HepG2 (cell line): ENCODE measurements around the gene GLT1D1. TPM values are rescaled to one million over a fixed set of nuclear protein-coding genes. Genes with fewer than 3 reads are reported as not detected.

ENCODE experiments used
- ATAC-seq: fragments of 200-7000 bp; cut with Tn5 transposase; 3 replicates; pipeline ENCODE4 v1.9.1; 2020; ENCODE audit warnings: mild to moderate bottlenecking, moderate library complexity
- BruUV-seq: library from RNA; stranded (reverse); fragments of 400-500 nt; replicated peaks from 2 replicates; lab custom pipeline; 2021; lab: Mats Ljungman, UMichigan
- CTCF ChIA-PET: fragments of 300-600 bp; formaldehyde crosslinking; extraction: SDS; loops from one replicate; lab custom pipeline; 2021; ENCODE audit warnings: low total read pairs, inconsistent platforms, low intra/inter-chr PET ratio; lab: Yijun Ruan, JAX
- POLR2A ChIA-PET: fragments of 350-600 bp; sonication (Branson Sonifier 250); formaldehyde crosslinking; loops from one replicate; lab custom pipeline; 2020; ENCODE audit warnings: antibody characterized with exemption, inconsistent platforms; lab: Yijun Ruan, JAX
- DNase-seq: peaks from one replicate; pipeline ENCODE4 v3.0.0-alpha.2; 2015; ENCODE audit warnings: low spot score
- FAIRE-seq: peaks from 3 replicates; lab custom pipeline; 2011; peaks lifted over from hg19 to GRCh38; lab: Jason Lieb, UNC
- H2AFZ ChIP-seq: one replicate; pipeline ENCODE4 v1.6.1; 2011; ENCODE audit warnings: low read length, inconsistent platforms
- H3K27ac ChIP-seq: fragments of 300-600 bp; 3 replicates; pipeline ENCODE4 v1.8.0; 2011; ENCODE audit warnings: mixed run types, mild to moderate bottlenecking, mixed read lengths, low read length, inconsistent platforms; ENCODE audit not compliant: insufficient read depth; ENCODE audit errors: extremely low read length
- H3K27me3 ChIP-seq, 2 experiments: fragments of 200-600 bp in 1 of 2; 2 replicates in 1 of 2; 3 replicates in 1 of 2; pipeline versions ENCODE4 v1.6.0 to v1.8.0; 2011; ENCODE audit warnings: low read length in 2 of 2, mild to moderate bottlenecking in 2 of 2, moderate library complexity in 2 of 2, inconsistent platforms in 1 of 2; ENCODE audit not compliant: insufficient read depth in 2 of 2, control insufficient read depth in 1 of 2
- H3K36me3 ChIP-seq, 2 experiments: fragments of 200-600 bp in 1 of 2; replicated peaks in 1 of 2; 2 replicates in 1 of 2; 3 replicates in 1 of 2; pipeline versions ENCODE4 v1.5.1 to v1.8.0; 2011; ENCODE audit warnings: low read length in 2 of 2, inconsistent platforms in 1 of 2; ENCODE audit not compliant: insufficient read depth in 2 of 2, control insufficient read depth in 1 of 2
- H3K4me1 ChIP-seq: 2 replicates; pipeline ENCODE4 v1.5.1; 2012; ENCODE audit warnings: low read length, inconsistent platforms; ENCODE audit not compliant: insufficient read depth
- H3K4me2 ChIP-seq: 2 replicates; pipeline ENCODE4 v1.6.0; 2011; ENCODE audit warnings: low read depth, low read length, inconsistent platforms
- H3K4me3 ChIP-seq, 3 experiments: fragments of 200-600 bp in 1 of 3; sonication (generic), shearing (Covaris generic) in 1 of 3; replicated peaks in 1 of 3; 2 replicates each; pipeline ENCODE4 v1.5.1; 2011 to 2016; ENCODE audit warnings: low read length in 3 of 3, inconsistent platforms in 2 of 3, low read depth in 2 of 3, mild to moderate bottlenecking in 2 of 3, control low read depth in 1 of 3, mixed read lengths in 1 of 3; ENCODE audit not compliant: insufficient read depth in 1 of 3
- H3K79me2 ChIP-seq: one replicate; pipeline ENCODE4 v1.6.1; 2011; ENCODE audit warnings: low read length, inconsistent platforms; ENCODE audit not compliant: insufficient read depth
- H3K9ac ChIP-seq: 2 replicates; pipeline ENCODE4 v1.6.0; 2011; ENCODE audit warnings: mild to moderate bottlenecking, low read depth, low read length, inconsistent platforms; ENCODE audit not compliant: insufficient read depth
- H3K9me3 ChIP-seq: 2 replicates; pipeline ENCODE4 v1.5.1; 2012; ENCODE audit warnings: mild to moderate bottlenecking, low read length
- H4K20me1 ChIP-seq: 2 replicates; pipeline ENCODE4 v1.6.0; 2011; ENCODE audit warnings: inconsistent platforms, mild to moderate bottlenecking, low read length, moderate library complexity; ENCODE audit not compliant: insufficient read depth
- AFF4 ChIP-seq: sonication (generic); formaldehyde crosslinking; IDR thresholded peaks from 2 replicates; pipeline ENCODE4 v1.4.0; 2020; ENCODE audit warnings: missing genetic modification reagents
- BATF2 ChIP-seq: sonication (generic); formaldehyde crosslinking; IDR thresholded peaks from 2 replicates; pipeline ENCODE4 v1.8.0; 2022; ENCODE audit warnings: mild to moderate bottlenecking, missing genetic modification reagents, moderate library complexity
- JUNB ChIP-seq: sonication (generic); formaldehyde crosslinking; IDR thresholded peaks from 2 replicates; pipeline ENCODE4 v1.8.0; 2022; ENCODE audit warnings: missing genetic modification reagents, mild to moderate bottlenecking, borderline replicate concordance
- PHF8 ChIP-seq: sonication (generic); formaldehyde crosslinking; IDR thresholded peaks from 2 replicates; pipeline ENCODE4 v1.5.0; 2020; ENCODE audit warnings: missing genetic modification reagents
- SAFB2 ChIP-seq: sonication (generic); formaldehyde crosslinking; IDR thresholded peaks from 2 replicates; pipeline ENCODE4 v1.5.1; 2020; ENCODE audit warnings: missing genetic modification reagents, low read depth, mild to moderate bottlenecking, borderline replicate concordance
- SIN3A ChIP-seq: IDR thresholded peaks from 2 replicates; pipeline ENCODE4 v1.6.1; 2011; ENCODE audit warnings: low read depth, mild to moderate bottlenecking, control low read depth, low read length, borderline replicate concordance
- TGIF2 ChIP-seq: IDR thresholded peaks from 2 replicates; pipeline ENCODE4 v1.6.1; 2016; ENCODE audit warnings: control low read depth, missing compliant biosample characterization
- ZNF18 ChIP-seq: sonication (generic); formaldehyde crosslinking; IDR thresholded peaks from 2 replicates; pipeline ENCODE4 v1.8.0; 2022; ENCODE audit warnings: mild to moderate bottlenecking, missing genetic modification reagents; ENCODE audit not compliant: insufficient replicate concordance
- ZNF180 ChIP-seq: sonication (generic); formaldehyde crosslinking; IDR thresholded peaks from 2 replicates; pipeline ENCODE4 v1.4.0; 2020; ENCODE audit warnings: low read depth, missing genetic modification reagents, borderline replicate concordance
- ZNF431 ChIP-seq: sonication (generic); formaldehyde crosslinking; IDR thresholded peaks from 2 replicates; pipeline ENCODE4 v1.9.0; 2022; ENCODE audit warnings: missing genetic modification reagents, low read depth, mild to moderate bottlenecking, borderline replicate concordance
- ZNF777 ChIP-seq: sonication (generic); formaldehyde crosslinking; IDR thresholded peaks from 2 replicates; pipeline ENCODE4 v1.4.0; 2020; ENCODE audit warnings: missing genetic modification reagents
- ZNF816 ChIP-seq: sonication (generic); formaldehyde crosslinking; IDR thresholded peaks from 2 replicates; pipeline ENCODE4 v1.8.0; 2022; ENCODE audit warnings: missing genetic modification reagents, mild to moderate bottlenecking, borderline replicate concordance
- WGBS: methylation state at CpG from one replicate; pipeline ENCODE4 v1.1.6; 2017; ENCODE audit warnings: low lambda C conversion rate; 5-methylcytosine and 5-hydroxymethylcytosine counted together
- in situ Hi-C: cut with HindIII; loops from 2 replicates; pipeline ENCODE4 v1.10.0; 2017; ENCODE audit warnings: low pct_unique_long_range_greater_than_20kb; ENCODE audit not compliant: extremely low pct_ligation_motif_present
- intact Hi-C: fragments of 100-400 bp; cut with micrococcal nuclease; formaldehyde crosslinking; loops from one replicate; pipeline ENCODE4 v1.10.0; 2022; ENCODE audit not compliant: unreplicated experiment
- polyA plus RNA-seq, 8 experiments: library from polyadenylated mRNA; depleted of rRNA in 3 of 8; stranded (reverse) in 7 of 8; unstranded in 1 of 8; fragments of >200 nt; fragmentation: Illumina TruSeq in 4 of 8; extraction: Trizol in 4 of 8; gene quantifications; 2 replicates each; pipeline versions ENCODE4 v1.2.1 to v1.2.3, GENCODE V29; 2011 to 2016; ENCODE audit warnings: low read depth in 4 of 8, missing spikeins in 1 of 8, mixed read lengths in 1 of 8; ENCODE audit not compliant: insufficient read depth in 1 of 8
- total RNA-seq, 5 experiments: library from RNA; depleted of rRNA; stranded (reverse); fragments of >200 nt; fragmentation: Illumina TruSeq; extraction: Trizol; gene quantifications; 2 replicates each; pipeline ENCODE4 v1.2.3, GENCODE V29; 2016; ENCODE audit warnings: low read depth in 1 of 5

GLT1D1 gene
- total and polyA plus RNA-seq, 2 of the 13 experiments (the other 11 are each of a cell fraction or from before 2014, with no cell fraction given) = 0.09 to 0.17 TPM

DNA sequence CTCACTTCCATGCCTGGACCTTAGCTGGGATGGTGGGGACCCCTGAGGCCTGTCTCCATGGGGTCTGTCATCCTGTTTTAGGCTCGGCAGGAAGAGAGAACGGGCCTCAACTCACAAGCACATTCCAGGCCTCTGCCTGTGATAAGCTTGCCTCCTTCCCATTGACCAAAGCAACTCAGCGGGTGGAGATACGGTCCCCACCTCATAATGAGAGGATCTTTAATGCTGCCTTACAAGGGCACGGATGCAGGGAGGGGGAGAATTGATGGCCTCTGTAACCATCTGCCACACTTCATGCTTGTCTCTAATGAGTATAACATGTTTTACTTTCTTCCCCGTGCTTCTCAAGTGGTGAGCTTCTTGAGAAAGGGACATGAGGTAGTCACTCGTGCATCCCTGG is 50.0 kb downstream of the GLT1D1 start:
- Histone ChIP-seq H3K9me3 (no peaks in the 10 kb centered on the region), H3K4me2 (no peak overlapping the region), H3K4me1 (peaks cover 30% of the 10 kb centered on the region), H3K27ac (no peak overlapping the region), H3K9ac (no peak overlapping the region), H3K4me3 (no peak overlapping the region), H3K36me3 (no peaks in the 10 kb centered on the region), H4K20me1 (no peaks in the 10 kb centered on the region), H3K27me3 (no peaks in the 10 kb centered on the region; a peak in 2 of 5 replicates), H2AFZ (no peak overlapping the region), H3K79me2 (no peaks in the 10 kb centered on the region)
- in situ Hi-C loops = no loop called here
- ChIA-PET POLR2A (no interaction called here), CTCF (no interaction called here)
- DNase-seq (no peak), FAIRE-seq (no peak), ATAC-seq (no peak)
- TF ChIP-seq SAFB2 (no peak), ZNF431 (CRISPR knock-in tag) (no peak), AFF4 (CRISPR knock-in tag) (no peak), BATF2 (CRISPR knock-in tag) (no peak), ZNF816 (no peak), ZNF18 (CRISPR knock-in tag) (no peak), JUNB (CRISPR knock-in tag) (no peak), TGIF2 (CRISPR knock-in tag) (no peak), SIN3A (no peak), ZNF777 (CRISPR knock-in tag) (no peak), PHF8 (CRISPR knock-in tag) (no peak), ZNF180 (CRISPR knock-in tag) (no peak)
- BruUV-seq = no TSS peak
- 65% methylated on average over 7 of the region's 7 CpGs for WGBS
- intact Hi-C loops = no loop called here
